GM18505 (cell line): Measurements from ENCODE around the gene GALNS.
"Not testable (repeated sequence)": the region's sequence is repeated elsewhere in the genome, so short reads cannot be mapped to it uniquely, and the experiment has no call there.

Experiments used
- ATAC-seq: cut with Tn5 transposase; IDR thresholded peaks from one replicate; pipeline ENCODE4 v1.9.1; 2021; ENCODE audit not compliant: unreplicated experiment
- POLR2A ChIP-seq: IDR thresholded peaks from 4 replicates; pipeline ENCODE4 v1.6.1; 2011; ENCODE audit warnings: borderline replicate concordance; ENCODE audit not compliant: insufficient read depth, insufficient read length; ENCODE audit errors: extremely low read depth

GALNS gene

GRCh38 chr16:88896238-88897070, 39.7 kb upstream of the GALNS start:
- no peak for TF ChIP-seq POLR2A
- no peak for ATAC-seq

- no peak for ATAC-seq
Observed at GRCh38 chr16:88895335-88895734, 38.6 kb upstream of the GALNS start.

GRCh38 chr16:88894681-88895300, 38.0 kb upstream of the GALNS start:
- ATAC-seq, result no peak

More at GRCh38 chr16:88895335-88895734, 38.6 kb upstream of the GALNS start:
- TF ChIP-seq POLR2A, result no peak

GRCh38 chr16:88894266-88894665, 37.5 kb upstream of the GALNS start:
- not testable (repeated sequence) for ATAC-seq

More at GRCh38 chr16:88894681-88895300, 38.0 kb upstream of the GALNS start:
- TF ChIP-seq POLR2A, result no peak

- no peak for TF ChIP-seq POLR2A
- no peak for ATAC-seq
Observed at GRCh38 chr16:88893127-88893968, 36.6 kb upstream of the GALNS start.

GRCh38 chr16:88892065-88892464, 35.3 kb upstream of the GALNS start:
- ATAC-seq, result no peak
- no peak for TF ChIP-seq POLR2A

- ATAC-seq, result no peak
Observed at GRCh38 chr16:88891083-88891482, 34.3 kb upstream of the GALNS start.

GRCh38 chr16:88889702-88890352, 33.1 kb upstream of the GALNS start:
- not testable (repeated sequence) for ATAC-seq

More at GRCh38 chr16:88891083-88891482, 34.3 kb upstream of the GALNS start:
- TF ChIP-seq POLR2A, result no peak

- TF ChIP-seq POLR2A, result no peak
- ATAC-seq, result no peak
Observed at GRCh38 chr16:88888461-88889387, 32.0 kb upstream of the GALNS start.

- no peak for ATAC-seq
- TF ChIP-seq POLR2A, result no peak
Observed at GRCh38 chr16:88888057-88888456, 31.3 kb upstream of the GALNS start.

GRCh38 chr16:88886845-88887521, 30.2 kb upstream of the GALNS start:
- no peak for ATAC-seq
- TF ChIP-seq POLR2A, result no peak

- no peak for ATAC-seq
- no peak for TF ChIP-seq POLR2A
Observed at GRCh38 chr16:88886420-88886844, 29.7 kb upstream of the GALNS start.
